ENCODE data around the gene ABO. TPM values are rescaled to one million over a fixed set of nuclear protein-coding genes. Genes with fewer than 3 reads are reported as not detected.

ABO gene
- total and polyA plus RNA-seq, 10 of the 15 experiments (the other 5 are each of a cell fraction or from before 2014, with no cell fraction given): 0.10 TPM; not detected in 9

- 59% methylated on average over 11 of the region's 11 CpGs for WGBS (ENCODE audit: insufficient coverage, insufficient replicate concordance, low lambda C conversion rate, missing lambda C conversion rate)
- RAD21 ChIA-PET (ENCODE audit: unreplicated experiment): no interaction called here
- H3K27me3 ChIP-seq (replicated peaks in 1 of 2; ENCODE audit: control insufficient read depth in 2 of 2, insufficient read depth in 2 of 2, low read length in 1 of 2): peaks cover 0 to 3% of the 10 kb centered on the region in 2 experiments; a peak in 2 of 4 replicates
- FAIRE-seq (no peak), ATAC-seq (no peak), DNase-seq (ENCODE audit: low read depth, low spot score) (no peak)
- no peaks in the 10 kb centered on the region for H4K20me1 ChIP-seq (ENCODE audit: control insufficient read depth, insufficient read depth)
- BruUV-seq (replicated peaks): no TSS peak
- intact Hi-C loops (cut with micrococcal nuclease; ENCODE audit: unreplicated experiment): no loop called here
- H2AFZ ChIP-seq (ENCODE audit: control insufficient read depth, low read depth, low read length): no peak overlapping the region
- SMC1A ChIA-PET (ENCODE audit: uncharacterized antibody, unreplicated experiment): no interaction called here
- in situ Hi-C loops (cut with MboI): no loop called here
- H3K27ac ChIP-seq (ENCODE audit: control insufficient read depth, insufficient read depth): no peak overlapping the region
- no peaks in the 10 kb centered on the region for H3K9me3 ChIP-seq (replicated peaks; ENCODE audit: control insufficient read depth, insufficient read depth, low read length)
- H3K4me1 ChIP-seq (ENCODE audit: control insufficient read depth, insufficient read depth, low read length): no peaks in the 10 kb centered on the region
- H3K79me2 ChIP-seq (ENCODE audit: control insufficient read depth, insufficient read depth, low read length): no peaks in the 10 kb centered on the region
- POLR2A ChIA-PET: no interaction called here
- H3K4me2 ChIP-seq (ENCODE audit: control insufficient read depth, insufficient read depth): no peak overlapping the region
- H3K36me3 ChIP-seq (ENCODE audit: control insufficient read depth in 2 of 2, insufficient read depth in 2 of 2, low read length in 1 of 2): no peaks in the 10 kb centered on the region
- no peak overlapping the region for H3K9ac ChIP-seq (ENCODE audit: control insufficient read depth, insufficient read depth, low read length)
- CTCF ChIA-PET: no interaction called here
- H3K4me3 ChIP-seq: no peak overlapping the region
- TF ChIP-seq EGR1 (IDR thresholded peaks at IDR 0.05; ENCODE audit: borderline replicate concordance in 1 of 2, low read depth in 2 of 2, low read length in 2 of 2): no peak
- no peak for TF ChIP-seq SUZ12 (IDR thresholded peaks at IDR 0.05; ENCODE audit: unreplicated experiment)
- TF ChIP-seq HDAC6 (IDR thresholded peaks at IDR 0.05; ENCODE audit: unreplicated experiment): no peak
- no peak for TF ChIP-seq EZH2 (IDR thresholded peaks at IDR 0.05; ENCODE audit: borderline replicate concordance, control insufficient read depth, low read depth, low read length)
- TF ChIP-seq KAT2A (conservative IDR thresholded peaks at IDR 0.05; ENCODE audit: control insufficient read depth, low read depth, low read length): no peak
- no peak for TF ChIP-seq SP1 (IDR thresholded peaks at IDR 0.05; ENCODE audit: low read depth, low read length)
- no peak for TF ChIP-seq STAT1 (conservative IDR thresholded peaks at IDR 0.05)
- TF ChIP-seq ZNF592 (IDR thresholded peaks at IDR 0.05): no peak
- no peak for TF ChIP-seq ATF3 (IDR thresholded peaks at IDR 0.05; ENCODE audit: borderline replicate concordance, extremely low read depth, low read depth, low read length)
- TF ChIP-seq ZNF24 (IDR thresholded peaks at IDR 0.05): no peak
- no peak for TF ChIP-seq MTA3 (IDR thresholded peaks at IDR 0.05; ENCODE audit: borderline replicate concordance, low read length)
- TF ChIP-seq PML (IDR thresholded peaks at IDR 0.05; ENCODE audit: low read length): no peak
- no peak for TF ChIP-seq ZBED1 (IDR thresholded peaks at IDR 0.05; ENCODE audit: borderline replicate concordance)
- TF ChIP-seq BRCA1 (IDR thresholded peaks at IDR 0.05; ENCODE audit: low read depth, low read length): no peak
- no peak for TF ChIP-seq ATF2 (IDR thresholded peaks at IDR 0.05; ENCODE audit: low read length)
- no peak for TF ChIP-seq SIN3A (IDR thresholded peaks at IDR 0.05; ENCODE audit: low read depth, low read length)
- TF ChIP-seq TBL1XR1 (IDR thresholded peaks at IDR 0.05; ENCODE audit: low read depth, low read length): no peak
These were observed 1.2 kb downstream of the ABO start for GRCh38 chr9:133273819-133274218.

All from GM12878 (cell line).